IMR-90 (cell line): ENCODE measurements around the gene ZDHHC14.

Experiments
- POLR2A ChIP-seq: IDR thresholded peaks from 2 replicates; pipeline ENCODE4 v1.6.1; 2012; ENCODE audit warnings: mild to moderate bottlenecking, low read depth, low read length
- SMC3 ChIP-seq: fragments of 150-350 bp; IDR thresholded peaks from 2 replicates; pipeline ENCODE4 v1.6.1; 2016; ENCODE audit warnings: low read depth, mild to moderate bottlenecking, antibody characterized with exemption, low read length, moderate library complexity
- TF ChIP-seq, protein P1 (sequence below): conservative IDR thresholded peaks from 2 replicates; pipeline ENCODE4 v1.5.1; 2012; ENCODE audit warnings: mild to moderate bottlenecking, low read depth, low read length, improper control_type of control experiment
- TF ChIP-seq, protein P2 (sequence below): fragments of 150-350 bp; IDR thresholded peaks from 2 replicates; pipeline ENCODE4 v1.6.1; 2017; ENCODE audit warnings: mild to moderate bottlenecking, antibody characterized with exemption, low read length, low read depth

GRCh38 chr6:157645201-157645795, 264.3 kb downstream of the ZDHHC14 start:
- TF ChIP-seq, protein P1, sequence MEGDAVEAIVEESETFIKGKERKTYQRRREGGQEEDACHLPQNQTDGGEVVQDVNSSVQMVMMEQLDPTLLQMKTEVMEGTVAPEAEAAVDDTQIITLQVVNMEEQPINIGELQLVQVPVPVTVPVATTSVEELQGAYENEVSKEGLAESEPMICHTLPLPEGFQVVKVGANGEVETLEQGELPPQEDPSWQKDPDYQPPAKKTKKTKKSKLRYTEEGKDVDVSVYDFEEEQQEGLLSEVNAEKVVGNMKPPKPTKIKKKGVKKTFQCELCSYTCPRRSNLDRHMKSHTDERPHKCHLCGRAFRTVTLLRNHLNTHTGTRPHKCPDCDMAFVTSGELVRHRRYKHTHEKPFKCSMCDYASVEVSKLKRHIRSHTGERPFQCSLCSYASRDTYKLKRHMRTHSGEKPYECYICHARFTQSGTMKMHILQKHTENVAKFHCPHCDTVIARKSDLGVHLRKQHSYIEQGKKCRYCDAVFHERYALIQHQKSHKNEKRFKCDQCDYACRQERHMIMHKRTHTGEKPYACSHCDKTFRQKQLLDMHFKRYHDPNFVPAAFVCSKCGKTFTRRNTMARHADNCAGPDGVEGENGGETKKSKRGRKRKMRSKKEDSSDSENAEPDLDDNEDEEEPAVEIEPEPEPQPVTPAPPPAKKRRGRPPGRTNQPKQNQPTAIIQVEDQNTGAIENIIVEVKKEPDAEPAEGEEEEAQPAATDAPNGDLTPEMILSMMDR = no peak
- TF ChIP-seq SMC3 = no peak
- TF ChIP-seq, protein P2, sequence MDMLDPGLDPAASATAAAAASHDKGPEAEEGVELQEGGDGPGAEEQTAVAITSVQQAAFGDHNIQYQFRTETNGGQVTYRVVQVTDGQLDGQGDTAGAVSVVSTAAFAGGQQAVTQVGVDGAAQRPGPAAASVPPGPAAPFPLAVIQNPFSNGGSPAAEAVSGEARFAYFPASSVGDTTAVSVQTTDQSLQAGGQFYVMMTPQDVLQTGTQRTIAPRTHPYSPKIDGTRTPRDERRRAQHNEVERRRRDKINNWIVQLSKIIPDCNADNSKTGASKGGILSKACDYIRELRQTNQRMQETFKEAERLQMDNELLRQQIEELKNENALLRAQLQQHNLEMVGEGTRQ = no peak
- TF ChIP-seq POLR2A = no peak
